22Rv1 (cell line): ENCODE data around the gene FREM2.

ENCODE experiments used
- H3K27ac ChIP-seq: fragments of 450-650 bp; 2 replicates; pipeline ENCODE4 v1.5.1; 2017
- ZFX ChIP-seq: fragments of 450-650 bp; IDR thresholded peaks from 2 replicates; pipeline ENCODE4 v1.6.1; 2017; ENCODE audit warnings: antibody characterized with exemption, borderline replicate concordance
- TF ChIP-seq, protein P1 (sequence below): fragments of 450-650 bp; IDR thresholded peaks from 2 replicates; pipeline ENCODE4 v1.5.1; 2017; ENCODE audit warnings: mild to moderate bottlenecking

The FREM2 gene

DNA sequence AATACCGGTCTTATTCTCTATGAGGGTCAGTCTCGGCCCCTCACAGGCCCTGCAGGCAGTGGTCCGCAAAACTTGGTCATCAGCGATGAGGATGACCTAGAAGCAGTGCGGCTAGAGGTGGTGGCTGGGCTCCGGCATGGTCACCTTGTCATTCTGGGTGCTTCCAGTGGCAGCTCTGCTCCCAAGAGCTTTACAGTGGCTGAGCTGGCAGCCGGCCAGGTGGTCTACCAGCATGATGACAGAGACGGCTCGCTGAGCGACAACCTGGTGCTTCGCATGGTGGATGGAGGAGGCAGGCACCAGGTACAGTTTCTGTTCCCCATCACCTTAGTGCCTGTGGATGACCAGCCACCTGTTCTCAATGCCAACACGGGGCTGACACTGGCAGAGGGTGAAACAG is 1.8 kb downstream of the FREM2 start:
- no peak overlapping the region for H3K27ac ChIP-seq
- no peak for TF ChIP-seq ZFX
- TF ChIP-seq, protein P1, sequence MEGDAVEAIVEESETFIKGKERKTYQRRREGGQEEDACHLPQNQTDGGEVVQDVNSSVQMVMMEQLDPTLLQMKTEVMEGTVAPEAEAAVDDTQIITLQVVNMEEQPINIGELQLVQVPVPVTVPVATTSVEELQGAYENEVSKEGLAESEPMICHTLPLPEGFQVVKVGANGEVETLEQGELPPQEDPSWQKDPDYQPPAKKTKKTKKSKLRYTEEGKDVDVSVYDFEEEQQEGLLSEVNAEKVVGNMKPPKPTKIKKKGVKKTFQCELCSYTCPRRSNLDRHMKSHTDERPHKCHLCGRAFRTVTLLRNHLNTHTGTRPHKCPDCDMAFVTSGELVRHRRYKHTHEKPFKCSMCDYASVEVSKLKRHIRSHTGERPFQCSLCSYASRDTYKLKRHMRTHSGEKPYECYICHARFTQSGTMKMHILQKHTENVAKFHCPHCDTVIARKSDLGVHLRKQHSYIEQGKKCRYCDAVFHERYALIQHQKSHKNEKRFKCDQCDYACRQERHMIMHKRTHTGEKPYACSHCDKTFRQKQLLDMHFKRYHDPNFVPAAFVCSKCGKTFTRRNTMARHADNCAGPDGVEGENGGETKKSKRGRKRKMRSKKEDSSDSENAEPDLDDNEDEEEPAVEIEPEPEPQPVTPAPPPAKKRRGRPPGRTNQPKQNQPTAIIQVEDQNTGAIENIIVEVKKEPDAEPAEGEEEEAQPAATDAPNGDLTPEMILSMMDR, result no peak

DNA sequence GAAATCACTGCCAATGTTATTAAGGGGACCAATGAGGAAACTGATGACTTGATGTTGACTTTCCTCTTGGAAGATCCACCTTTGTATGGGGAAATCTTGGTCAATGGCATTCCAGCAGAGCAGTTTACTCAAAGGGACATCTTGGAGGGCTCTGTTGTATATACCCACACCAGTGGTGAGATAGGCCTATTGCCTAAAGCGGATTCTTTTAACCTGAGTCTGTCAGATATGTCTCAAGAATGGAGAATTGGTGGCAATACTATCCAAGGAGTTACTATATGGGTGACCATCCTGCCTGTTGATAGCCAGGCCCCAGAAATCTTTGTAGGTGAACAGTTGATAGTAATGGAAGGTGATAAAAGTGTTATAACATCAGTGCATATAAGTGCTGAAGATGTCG is 3.4 kb downstream of the FREM2 start:
- no peak overlapping the region for H3K27ac ChIP-seq
- TF ChIP-seq ZFX, result no peak
- TF ChIP-seq, protein P1, result no peak

DNA sequence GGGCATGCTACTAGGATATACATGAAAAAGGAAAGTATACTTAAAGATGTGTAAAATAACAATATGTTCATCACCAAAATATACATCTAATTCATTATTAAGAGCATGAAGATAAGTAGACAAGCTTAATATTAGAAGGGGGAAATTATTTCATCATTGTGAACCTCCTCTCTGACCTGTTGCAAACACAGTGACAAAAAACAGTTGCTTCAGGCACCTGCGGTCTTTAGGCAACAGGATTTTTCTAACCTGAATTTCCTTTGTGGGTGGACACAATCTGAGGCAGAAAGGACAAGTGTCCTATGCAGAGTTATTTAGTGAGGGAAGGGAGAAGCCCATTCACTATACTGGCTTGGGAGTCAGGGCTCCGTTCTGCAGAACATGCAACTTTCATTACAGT is 6.3 kb downstream of the FREM2 start:
- no peak for TF ChIP-seq ZFX
- TF ChIP-seq, protein P1, result no peak

DNA sequence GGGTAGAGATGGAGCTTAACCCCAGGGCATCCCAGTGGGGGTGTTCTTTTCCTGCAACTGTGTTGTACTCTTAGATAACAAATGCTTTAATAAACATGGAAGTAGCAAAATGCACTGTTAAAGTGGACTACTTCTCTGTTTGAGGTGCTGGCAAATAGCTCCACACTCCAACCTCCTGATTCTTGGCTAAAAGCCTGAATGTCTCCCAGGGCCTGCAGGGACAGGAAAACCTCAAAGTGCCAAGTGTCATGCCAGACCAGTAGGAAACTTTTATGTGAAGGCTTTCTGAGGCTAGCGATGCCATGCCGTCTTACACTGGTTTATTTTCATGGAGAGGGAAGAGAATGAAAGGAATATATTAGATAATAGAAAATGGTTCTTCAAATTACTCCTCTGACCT is 6.8 kb downstream of the FREM2 start:
- H3K27ac ChIP-seq, result no peak overlapping the region
- TF ChIP-seq, protein P1, result no peak
- no peak for TF ChIP-seq ZFX

More for the DNA sequence above, 6.3 kb downstream of the FREM2 start:
- no peak overlapping the region for H3K27ac ChIP-seq

DNA sequence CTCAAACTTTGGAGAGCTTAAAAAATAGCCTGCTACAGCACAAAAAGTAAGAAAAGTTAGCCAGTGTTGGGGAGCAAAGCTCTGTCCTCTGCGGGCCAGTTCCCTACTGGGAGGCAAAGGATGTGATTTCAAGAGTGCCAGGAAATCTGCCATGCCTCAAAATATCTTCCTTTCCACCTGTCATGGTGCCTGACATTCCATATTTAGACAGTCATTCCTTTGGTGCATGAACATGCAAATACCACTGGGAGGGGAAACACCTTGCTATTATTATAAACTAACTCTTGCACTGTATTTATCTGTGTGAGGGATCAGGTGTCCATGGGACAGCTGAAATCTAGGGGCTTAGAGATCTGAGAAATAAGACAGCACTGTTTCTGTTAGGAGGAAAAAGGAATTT is 10.3 kb downstream of the FREM2 start:
- H3K27ac ChIP-seq, result no peak overlapping the region
- TF ChIP-seq, protein P1, result no peak
- no peak for TF ChIP-seq ZFX

DNA sequence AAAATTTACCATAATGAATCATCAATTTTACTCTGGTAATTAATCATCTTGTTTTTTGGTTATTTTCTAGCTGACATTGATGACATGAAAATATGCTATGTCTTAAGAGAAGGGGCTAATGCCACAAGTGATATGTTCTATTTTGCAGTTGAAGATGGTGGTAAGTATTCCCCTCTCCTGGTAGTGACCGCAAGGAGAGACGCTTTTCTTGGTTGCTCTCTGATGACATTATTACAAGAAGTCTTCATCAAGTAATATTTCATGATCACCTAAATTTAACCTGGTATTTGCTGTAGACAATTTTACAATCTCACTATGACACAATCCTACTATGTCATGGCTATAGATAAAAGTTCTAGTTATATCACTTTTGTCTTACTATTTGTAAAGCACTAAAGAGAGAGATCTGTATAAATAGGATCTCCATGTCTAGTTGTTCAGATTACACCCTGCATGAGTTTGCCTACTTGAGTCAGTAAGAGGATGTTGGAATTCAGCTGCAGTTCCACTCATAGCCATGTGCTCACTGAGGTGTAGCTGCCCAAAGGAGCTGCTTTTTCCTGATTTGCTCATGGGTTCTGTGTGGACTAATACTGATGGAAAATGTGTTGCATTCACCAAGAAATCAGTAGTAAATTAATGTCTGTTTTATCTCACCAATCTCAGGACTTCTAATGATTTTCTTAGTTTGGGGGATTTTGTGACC is 10.9 kb downstream of the FREM2 start:
- H3K27ac ChIP-seq, result no peak overlapping the region

DNA sequence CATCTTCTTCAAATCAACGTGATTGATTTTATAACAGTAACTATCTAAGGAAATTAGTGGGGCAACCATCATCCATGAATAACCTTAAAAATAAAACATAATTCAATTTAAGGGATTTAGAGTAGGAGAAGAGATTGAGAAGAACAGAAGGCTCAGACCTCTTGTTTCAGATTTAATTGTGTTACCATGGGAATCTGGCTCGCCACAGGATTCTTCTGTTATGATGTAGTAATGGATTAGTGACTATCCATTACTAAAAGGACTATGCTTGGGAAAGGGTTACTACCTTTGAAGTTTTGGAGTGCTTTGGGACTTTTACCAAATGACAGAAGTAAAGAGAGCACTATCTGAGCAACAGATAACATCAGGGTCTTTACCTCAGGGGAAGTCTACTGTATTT is 13.2 kb downstream of the FREM2 start:
- no peak for TF ChIP-seq ZFX
- TF ChIP-seq, protein P1, result no peak
- no peak overlapping the region for H3K27ac ChIP-seq

More for the DNA sequence above, 10.9 kb downstream of the FREM2 start:
- no peak for TF ChIP-seq ZFX
- TF ChIP-seq, protein P1, result no peak
